Sigmoid colon (tissue), 7 donors: ENCODE measurements around the gene TTC31. TPM values are rescaled to one million over a fixed set of nuclear protein-coding genes. Genes with fewer than 3 reads are reported as not detected.
"Not testable (repeated sequence)": the region's sequence is repeated elsewhere in the genome, so short reads cannot be mapped to it uniquely, and the experiment has no call there.

Experiments
- DNase-seq: peaks from one replicate; pipeline ENCODE4 v3.0.0-alpha.2; 2019
- H3K27ac ChIP-seq, 4 donors: fragments of 200-600 bp; sonication (generic); one replicate each; pipeline ENCODE4 v1.5.1; 2016 to 2019; ENCODE audit warnings: mild to moderate bottlenecking in 1 of 4
- H3K27me3 ChIP-seq, 3 donors: fragments of 200-600 bp; sonication (generic); one replicate each; pipeline ENCODE4 v1.5.1; 2019; ENCODE audit warnings: mild to moderate bottlenecking in 1 of 3
- H3K36me3 ChIP-seq, 4 donors: fragments of 200-600 bp; sonication (generic); one replicate each; pipeline ENCODE4 v1.5.1; 2016 to 2019
- H3K4me1 ChIP-seq, 4 donors: fragments of 200-600 bp; sonication (generic); one replicate each; pipeline ENCODE4 v1.5.1; 2017 to 2019
- H3K4me3 ChIP-seq, 4 donors: fragments of 200-600 bp; sonication (generic); one replicate each; pipeline ENCODE4 v1.5.1; 2017 to 2019; ENCODE audit warnings: mild to moderate bottlenecking in 2 of 4, moderate library complexity in 1 of 4
- H3K9me3 ChIP-seq, 4 donors: fragments of 200-600 bp in 3 of 4; sonication (generic) in 3 of 4; one replicate each; pipeline versions ENCODE4 v1.5.1 to v1.6.1; 2013 to 2019
- EP300 ChIP-seq, 4 donors: sonication (generic); formaldehyde crosslinking; IDR thresholded peaks; one replicate each; pipeline ENCODE4 v1.6.1; 2017; ENCODE audit warnings: antibody characterized with exemption in 4 of 4
- POLR2A ChIP-seq, 2 donors: fragments of 450-650 bp; IDR thresholded peaks; one replicate each; pipeline ENCODE4 v1.6.1; 2016; ENCODE audit warnings: antibody characterized with exemption in 2 of 2, mild to moderate bottlenecking in 2 of 2, moderate library complexity in 2 of 2
- POLR2AphosphoS5 ChIP-seq, 4 donors: sonication (generic); formaldehyde crosslinking; IDR thresholded peaks; one replicate each; pipeline ENCODE4 v1.6.1; 2017; ENCODE audit warnings: antibody characterized with exemption in 4 of 4
- WGBS, 2 donors: extraction: QIAGEN DNeasy Blood & Tissue Kit; methylation state at CpG; one replicate each; pipeline ENCODE4 v1.1.7; 2013; 5-methylcytosine and 5-hydroxymethylcytosine counted together
- intact Hi-C: fragments of 100-400 bp; cut with DNase I; formaldehyde crosslinking; loops from one replicate; pipeline ENCODE4 v1.15.1; 2023
- polyA plus RNA-seq, 3 donors: library from polyadenylated mRNA; stranded (reverse); fragments of 200-250 nt; gene quantifications; one replicate each; pipeline ENCODE4 v1.2.3, GENCODE V29; 2013
- total RNA-seq, 4 donors: library from RNA; depleted of rRNA; stranded (reverse); fragments of >200 nt; gene quantifications; one replicate each; pipeline ENCODE4 v1.1.0, GENCODE V29; 2016
- TF ChIP-seq, protein P1 (sequence below), 4 experiments: fragments of 450-650 bp in 3 of 4; fragments of 200-600 bp in 1 of 4; IDR thresholded peaks; one replicate each; pipeline ENCODE4 v1.5.1; 2016 to 2019; ENCODE audit warnings: antibody characterized with exemption in 4 of 4, mild to moderate bottlenecking in 3 of 4, moderate library complexity in 2 of 4
- donor health status: healthy with polysubstance abuse.
- donor health status: Bipolar disorder and iron deficiency.
- donor health status: healthy.

The TTC31 gene
- total and polyA plus RNA-seq, 7 donors = 12.7 to 29.6 (median 22.4) TPM

DNA sequence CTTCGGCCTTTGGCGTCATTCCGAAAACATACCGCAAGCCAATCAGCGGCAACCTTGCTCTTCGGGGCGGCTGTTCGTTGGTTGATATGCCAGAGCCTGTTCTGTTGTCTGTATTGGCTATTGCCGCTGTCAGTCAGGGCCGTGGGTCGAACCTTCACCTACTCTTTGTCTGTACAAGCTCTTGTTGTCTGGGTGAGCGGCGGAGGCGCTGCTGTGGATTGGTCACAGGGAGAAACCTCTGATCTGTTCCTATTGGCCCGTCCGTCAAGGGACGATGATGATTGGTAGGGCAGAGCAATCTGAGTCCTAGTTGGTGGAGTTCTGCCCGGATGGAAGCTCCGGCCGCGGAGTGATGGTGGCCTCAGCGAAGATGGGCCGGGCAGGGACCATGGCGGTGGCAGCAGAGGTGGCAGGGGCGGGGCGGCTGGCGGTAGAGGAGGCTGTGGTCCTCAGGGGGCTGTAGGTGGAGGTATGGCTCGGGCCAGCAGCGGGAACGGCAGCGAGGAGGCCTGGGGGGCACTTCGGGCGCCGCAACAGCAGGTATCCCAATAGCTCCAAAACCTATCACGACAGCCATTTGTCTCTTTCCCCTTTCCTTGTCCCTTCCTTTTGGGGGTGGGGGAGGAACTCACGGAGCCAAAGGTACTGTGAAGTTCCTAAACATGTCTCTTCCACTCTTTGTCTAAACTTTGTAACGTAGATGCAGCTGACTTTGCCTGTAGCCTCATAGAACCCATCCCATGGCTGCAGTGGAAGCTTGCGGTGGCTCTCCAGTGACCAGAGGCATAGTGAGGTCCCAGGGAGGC is 24.5 kb upstream of the TTC31 start, which contains the start of gene WBP1:
Gene WBP1 (plus strand): TSS at position 307 of the 806 bp plus-strand sequence. CDS start 165 bp downstream, at position 472.
- Histone ChIP-seq H3K4me3 (peak within 1 kb of the TSS; percentile 63 to 83 (median 68)), H3K36me3 (peaks cover 7 to 21% (median 10%) of the 10 kb centered on the region in 4 donors), H3K9me3 (no peaks in the 10 kb centered on the region), H3K4me1 (peaks cover 0 to 40% (median 37%) of the 10 kb centered on the region in 4 donors), H3K27me3 (no peaks in the 10 kb centered on the region), H3K27ac (peak within 1 kb of the TSS; percentile 90 to 98 (median 98))
- intact Hi-C loops = loop anchor here (5.0 kb wide), 1 partner anchor 721 kb away; the partner anchor contains the start of gene TPRKB
- WGBS, 2 donors = 1% methylated on average over 38 of the region's 38 CpGs
- peak in 1 of 2 donors; percentile 48 for TF ChIP-seq POLR2A (IDR thresholded peaks at IDR 0.05)
- peak; percentile 1 to 59 (median 38) for TF ChIP-seq POLR2AphosphoS5 (IDR thresholded peaks at IDR 0.05)
- TF ChIP-seq, protein P1, sequence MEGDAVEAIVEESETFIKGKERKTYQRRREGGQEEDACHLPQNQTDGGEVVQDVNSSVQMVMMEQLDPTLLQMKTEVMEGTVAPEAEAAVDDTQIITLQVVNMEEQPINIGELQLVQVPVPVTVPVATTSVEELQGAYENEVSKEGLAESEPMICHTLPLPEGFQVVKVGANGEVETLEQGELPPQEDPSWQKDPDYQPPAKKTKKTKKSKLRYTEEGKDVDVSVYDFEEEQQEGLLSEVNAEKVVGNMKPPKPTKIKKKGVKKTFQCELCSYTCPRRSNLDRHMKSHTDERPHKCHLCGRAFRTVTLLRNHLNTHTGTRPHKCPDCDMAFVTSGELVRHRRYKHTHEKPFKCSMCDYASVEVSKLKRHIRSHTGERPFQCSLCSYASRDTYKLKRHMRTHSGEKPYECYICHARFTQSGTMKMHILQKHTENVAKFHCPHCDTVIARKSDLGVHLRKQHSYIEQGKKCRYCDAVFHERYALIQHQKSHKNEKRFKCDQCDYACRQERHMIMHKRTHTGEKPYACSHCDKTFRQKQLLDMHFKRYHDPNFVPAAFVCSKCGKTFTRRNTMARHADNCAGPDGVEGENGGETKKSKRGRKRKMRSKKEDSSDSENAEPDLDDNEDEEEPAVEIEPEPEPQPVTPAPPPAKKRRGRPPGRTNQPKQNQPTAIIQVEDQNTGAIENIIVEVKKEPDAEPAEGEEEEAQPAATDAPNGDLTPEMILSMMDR (IDR thresholded peaks at IDR 0.05) = no peak
- no peak for TF ChIP-seq EP300 (IDR thresholded peaks at IDR 0.05)
- peak; percentile 100 for DNase-seq

DNA sequence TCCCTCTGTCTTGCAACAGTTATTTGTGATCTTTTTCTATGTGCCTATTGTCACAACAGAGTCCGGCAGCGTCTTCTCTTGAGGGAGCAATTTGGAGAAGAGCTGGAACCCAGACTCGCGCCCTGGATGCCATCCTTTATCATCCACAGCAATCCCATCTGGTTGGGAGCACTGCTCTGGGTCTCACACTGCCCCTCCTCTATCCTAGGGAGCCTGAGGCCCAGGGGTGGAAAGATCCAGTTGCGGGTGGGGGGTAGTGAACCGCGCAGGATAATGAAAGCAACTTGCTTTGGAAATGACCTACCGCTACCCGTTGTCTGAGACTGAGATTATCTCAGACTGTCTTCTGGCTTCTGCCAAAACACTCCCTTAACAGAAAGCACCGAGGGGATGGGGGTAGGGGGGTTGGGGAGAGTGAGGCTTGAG is 23.9 kb upstream of the TTC31 start:
- intact Hi-C loops = loop anchor here (5.0 kb wide), 1 partner anchor 722 kb away; the partner anchor contains the start of gene TPRKB

DNA sequence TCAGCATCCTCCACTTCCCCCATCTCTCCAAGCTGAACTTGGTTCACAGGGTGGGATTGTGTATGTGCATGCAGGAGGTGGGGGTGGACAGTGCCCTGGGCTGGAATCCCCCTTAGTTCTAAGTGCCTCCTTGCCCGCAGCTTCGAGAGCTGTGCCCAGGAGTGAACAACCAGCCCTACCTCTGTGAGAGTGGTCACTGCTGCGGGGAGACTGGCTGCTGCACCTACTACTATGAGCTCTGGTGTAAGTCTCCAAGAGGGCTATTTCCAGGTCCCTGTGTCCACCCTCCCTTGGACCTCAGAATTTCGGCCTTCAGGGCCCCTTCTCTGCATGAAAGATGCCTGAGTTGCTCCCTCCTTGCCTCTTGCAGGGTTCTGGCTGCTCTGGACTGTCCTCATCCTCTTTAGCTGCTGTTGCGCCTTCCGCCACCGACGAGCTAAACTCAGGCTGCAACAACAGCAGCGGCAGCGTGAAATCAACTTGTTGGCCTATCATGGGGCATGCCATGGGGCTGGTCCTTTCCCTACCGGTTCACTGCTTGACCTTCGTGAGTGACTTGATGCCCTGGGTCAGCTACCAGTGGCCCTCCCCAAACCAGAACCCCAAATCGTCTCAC is 23.3 kb upstream of the TTC31 start:
- 77 to 85% methylated on average over 13 of the region's 13 CpGs for WGBS, 2 donors
- TF ChIP-seq POLR2AphosphoS5 (IDR thresholded peaks at IDR 0.05) = peak in 1 of 4 donors; percentile 4
- not testable (repeated sequence) for H3K27me3 ChIP-seq, H3K4me3 ChIP-seq, H3K9me3 ChIP-seq, DNase-seq, H3K27ac ChIP-seq
- intact Hi-C loops = loop anchor here (5.0 kb wide), 1 partner anchor 722 kb away; the partner anchor contains the start of gene TPRKB
- Histone ChIP-seq H3K4me1 (peaks cover 0 to 51% (median 43%) of the 10 kb centered on the region in 4 donors), H3K36me3 (peaks cover 7 to 21% (median 10%) of the 10 kb centered on the region in 4 donors)

More for the DNA sequence above, 23.9 kb upstream of the TTC31 start:
- Histone ChIP-seq H3K27me3 (no peaks in the 10 kb centered on the region), H3K4me1 (peaks cover 0 to 45% (median 39%) of the 10 kb centered on the region in 4 donors), H3K4me3 (peak overlapping the region; percentile 57 to 83 (median 68)), H3K27ac (peak overlapping the region; percentile 77 to 84 (median 80)), H3K36me3 (peaks cover 7 to 21% (median 10%) of the 10 kb centered on the region in 4 donors), H3K9me3 (no peaks in the 10 kb centered on the region)
- WGBS, 2 donors = 1 to 4% methylated on average over 10 of the region's 10 CpGs
- DNase-seq = no peak
- TF ChIP-seq, protein P1 (IDR thresholded peaks at IDR 0.05) = no peak
- TF ChIP-seq EP300 (IDR thresholded peaks at IDR 0.05) = no peak
- no peak for TF ChIP-seq POLR2A (IDR thresholded peaks at IDR 0.05)
- no peak for TF ChIP-seq POLR2AphosphoS5 (IDR thresholded peaks at IDR 0.05)

DNA sequence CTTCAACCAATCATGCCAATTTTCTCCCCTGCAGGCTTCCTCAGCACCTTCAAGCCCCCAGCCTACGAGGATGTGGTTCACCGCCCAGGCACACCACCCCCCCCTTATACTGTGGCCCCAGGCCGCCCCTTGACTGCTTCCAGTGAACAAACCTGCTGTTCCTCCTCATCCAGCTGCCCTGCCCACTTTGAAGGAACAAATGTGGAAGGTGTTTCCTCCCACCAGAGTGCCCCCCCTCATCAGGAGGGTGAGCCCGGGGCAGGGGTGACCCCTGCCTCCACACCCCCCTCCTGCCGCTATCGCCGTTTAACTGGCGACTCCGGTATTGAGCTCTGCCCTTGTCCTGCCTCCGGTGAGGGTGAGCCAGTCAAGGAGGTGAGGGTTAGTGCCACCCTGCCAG is 22.7 kb upstream of the TTC31 start:
- intact Hi-C loops, DNase-seq, H3K9me3 ChIP-seq, H3K4me3 ChIP-seq, H3K27ac ChIP-seq, H3K27me3 ChIP-seq: not testable (repeated sequence)
- WGBS, 2 donors = 81 to 89% methylated on average over 10 of the region's 10 CpGs
- Histone ChIP-seq H3K4me1 (peaks cover 0 to 52% (median 43%) of the 10 kb centered on the region in 4 donors), H3K36me3 (peaks cover 7 to 21% (median 10%) of the 10 kb centered on the region in 4 donors)

DNA sequence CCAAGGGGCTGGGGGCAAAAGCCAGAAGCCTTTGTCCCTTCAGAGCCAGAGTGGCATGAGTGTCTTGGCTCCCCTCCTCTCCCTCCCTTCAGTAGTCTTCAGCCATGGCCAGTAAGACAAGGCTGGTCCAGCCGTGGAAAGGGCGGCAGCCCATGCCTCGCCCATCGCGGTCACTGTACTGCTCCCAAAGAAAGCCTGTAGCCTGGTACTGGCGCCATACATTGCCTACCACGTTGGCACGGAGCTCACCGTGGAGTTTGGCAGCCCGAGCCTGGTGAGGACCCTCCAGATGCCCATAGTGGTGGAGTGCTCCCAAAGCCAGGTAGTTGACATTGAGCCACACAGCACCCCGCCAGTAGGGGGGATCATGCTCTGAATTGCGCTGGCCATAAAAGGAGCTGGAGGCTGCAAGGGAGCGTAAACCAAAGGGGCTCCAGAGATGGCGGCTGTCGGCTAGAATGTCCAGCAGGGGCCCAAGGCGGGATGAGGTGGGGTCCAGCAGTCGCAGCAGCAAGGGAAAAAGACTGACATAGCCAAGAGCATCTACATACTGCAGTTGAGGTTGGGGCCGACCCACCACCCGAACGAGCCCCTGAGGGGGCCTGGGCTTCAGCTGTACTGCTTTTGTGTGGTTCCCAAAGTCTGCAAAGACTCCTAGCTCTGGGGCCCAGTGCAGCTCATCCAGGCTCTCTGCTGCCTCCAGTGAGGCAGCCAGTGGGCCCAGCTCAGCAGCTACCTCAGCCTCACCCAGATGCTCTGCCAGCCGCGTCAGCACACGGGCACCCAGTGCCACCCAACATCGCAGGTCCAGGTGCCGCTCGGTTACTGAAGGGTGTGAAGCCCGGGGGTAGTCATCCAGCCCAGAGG is 21.5 kb upstream of the TTC31 start:
- TF ChIP-seq EP300 (IDR thresholded peaks at IDR 0.05) (no peak), POLR2A (IDR thresholded peaks at IDR 0.05) (no peak), POLR2AphosphoS5 (IDR thresholded peaks at IDR 0.05) (no peak)
- TF ChIP-seq, protein P1 (IDR thresholded peaks at IDR 0.05) = no peak
- no peak overlapping the region for H3K27ac ChIP-seq
- intact Hi-C loops = no loop called here
- H3K4me3 ChIP-seq = no peak overlapping the region
- peaks cover 7 to 21% (median 10%) of the 10 kb centered on the region in 4 donors for H3K36me3 ChIP-seq
- H3K4me1 ChIP-seq = peaks cover 0 to 47% (median 38%) of the 10 kb centered on the region in 4 donors
- 91 to 93% methylated on average over 27 of the region's 27 CpGs for WGBS, 2 donors
- DNase-seq = no peak
- H3K9me3 ChIP-seq = no peaks in the 10 kb centered on the region
- no peaks in the 10 kb centered on the region for H3K27me3 ChIP-seq
